BJ (cell line): Measurements from ENCODE around the gene FGF14. TPM values are rescaled to one million over a fixed set of nuclear protein-coding genes. Genes with fewer than 3 reads are reported as not detected.
"Not testable (repeated sequence)": the region's sequence is repeated elsewhere in the genome, so short reads cannot be mapped to it uniquely, and the experiment has no call there.

ENCODE experiments used
- CTCF ChIA-PET: fragments of 350-600 bp; formaldehyde crosslinking; extraction: SDS; loops from one replicate; lab custom pipeline; 2021; ENCODE audit warnings: antibody characterized with exemption, inconsistent platforms; lab: Yijun Ruan, JAX
- POLR2A ChIA-PET: fragments of 300-600 bp; sonication (Branson Sonifier 250); formaldehyde crosslinking; extraction: SDS; loops from one replicate; lab custom pipeline; 2021; ENCODE audit warnings: antibody characterized with exemption; lab: Charles Lee
- DNase-seq: peaks from one replicate; pipeline ENCODE4 v3.0.0-alpha.2; 2011; ENCODE audit warnings: low read depth
- H3K27me3 ChIP-seq: 2 replicates; pipeline ENCODE4 v1.6.0; 2011; ENCODE audit warnings: low read length; ENCODE audit not compliant: control insufficient read depth, insufficient read depth
- H3K36me3 ChIP-seq: 2 replicates; pipeline ENCODE4 v1.5.1; 2011; ENCODE audit warnings: low read length; ENCODE audit not compliant: control insufficient read depth, insufficient read depth
- H3K4me3 ChIP-seq: 2 replicates; pipeline ENCODE4 v1.5.1; 2011; ENCODE audit warnings: low read depth, mild to moderate bottlenecking, control low read depth, low read length
- CTCF ChIP-seq: IDR thresholded peaks from 2 replicates; pipeline ENCODE4 v1.5.1; 2011; ENCODE audit warnings: low read depth, mild to moderate bottlenecking, control low read depth, inconsistent platforms, low read length, moderate library complexity; ENCODE audit not compliant: insufficient read depth
- polyA plus RNA-seq: library from polyadenylated mRNA; depleted of rRNA; stranded (reverse); fragments of >200 nt; gene quantifications from 2 replicates; pipeline ENCODE4 v1.2.3, GENCODE V29; 2011

FGF14 gene
- polyA plus RNA-seq, 1 experiment: 0.01 TPM

GRCh38 chr13:101846701-101847100 lies 555.1 kb downstream of the FGF14 start:
- Histone ChIP-seq H3K4me3 (no peak overlapping the region), H3K27me3 (no peaks in the 10 kb centered on the region), H3K36me3 (no peaks in the 10 kb centered on the region)
- CTCF ChIA-PET: no interaction called here
- POLR2A ChIA-PET: no interaction called here
- no peak for DNase-seq
- no peak for TF ChIP-seq CTCF

GRCh38 chr13:101846249-101846648 lies 555.6 kb downstream of the FGF14 start:
- H3K4me3 ChIP-seq: no peak overlapping the region
- H3K27me3 ChIP-seq: no peaks in the 10 kb centered on the region
- no peak for DNase-seq
- H3K36me3 ChIP-seq: no peaks in the 10 kb centered on the region
- ChIA-PET CTCF (no interaction called here), POLR2A (no interaction called here)
- no peak for TF ChIP-seq CTCF

- DNase-seq: no peak
- no peak overlapping the region for H3K4me3 ChIP-seq
- CTCF ChIA-PET: no interaction called here
- no peaks in the 10 kb centered on the region for H3K27me3 ChIP-seq
- no peak for TF ChIP-seq CTCF
- POLR2A ChIA-PET: no interaction called here
- no peaks in the 10 kb centered on the region for H3K36me3 ChIP-seq
Observed at GRCh38 chr13:101845245-101846020, 556.4 kb downstream of the FGF14 start.

- ChIA-PET POLR2A (no interaction called here), CTCF (interaction anchor here (1.0 kb wide), 1 partner anchor 18 kb away, joined by 3 read pairs; no protein-coding TSS in a partner anchor)
- no peak overlapping the region for H3K4me3 ChIP-seq
Observed at GRCh38 chr13:101841698-101842097, 560.1 kb downstream of the FGF14 start.

GRCh38 chr13:101838323-101838722 lies 563.5 kb downstream of the FGF14 start:
- POLR2A ChIA-PET: no interaction called here
- Histone ChIP-seq H3K27me3 (no peaks in the 10 kb centered on the region; the same call in 1 of the 2 replicates), H3K4me3 (no peak overlapping the region), H3K36me3 (no peaks in the 10 kb centered on the region)
- CTCF ChIA-PET: no interaction called here
- DNase-seq: no peak
- no peak for TF ChIP-seq CTCF

More at GRCh38 chr13:101841698-101842097, 560.1 kb downstream of the FGF14 start:
- no peaks in the 10 kb centered on the region for H3K36me3 ChIP-seq
- no peak for DNase-seq
- no peak for TF ChIP-seq CTCF
- H3K27me3 ChIP-seq: no peaks in the 10 kb centered on the region

GRCh38 chr13:101837778-101838177 lies 564.1 kb downstream of the FGF14 start:
- H3K4me3 ChIP-seq, CTCF ChIA-PET, DNase-seq, H3K27me3 ChIP-seq, H3K36me3 ChIP-seq, POLR2A ChIA-PET: not testable (repeated sequence)
